ENCODE measurements around the gene WNK2. TPM values are rescaled to one million over a fixed set of nuclear protein-coding genes. Genes with fewer than 3 reads are reported as not detected.
"Not testable (repeated sequence)": the region's sequence is repeated elsewhere in the genome, so short reads cannot be mapped to it uniquely, and the experiment has no call there.

The WNK2 gene
- total RNA-seq, 1 donor from 2014 or later, result 218 TPM

DNA sequence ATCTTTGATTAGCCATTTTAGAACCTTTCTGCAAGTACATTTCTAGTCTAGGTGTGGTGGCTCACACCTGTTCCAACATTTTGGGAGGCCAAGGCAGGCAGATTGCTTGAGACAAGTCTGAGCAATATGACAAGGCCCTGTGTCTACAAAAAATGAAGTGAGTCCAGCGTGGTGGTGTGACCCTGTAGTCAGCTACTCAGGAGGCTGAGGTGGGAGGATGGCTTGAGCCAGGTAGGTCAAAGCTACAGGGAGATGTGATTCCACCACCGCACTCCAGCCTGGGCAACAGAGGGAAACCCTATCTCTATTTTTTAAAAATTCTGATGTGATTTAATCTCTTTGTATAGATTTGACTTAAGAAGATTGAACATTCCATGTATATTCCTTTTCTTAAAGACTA lies 171.9 kb downstream of the WNK2 start:
- DNase-seq, result no peak
- Histone ChIP-seq H3K4me3 (no peak overlapping the region), H3K27ac (replicated peaks) (no peak overlapping the region), H3K27me3 (ENCODE audit: low read depth) (no peaks in the 10 kb centered on the region), H3K36me3 (no peaks in the 10 kb centered on the region), H3K9me3 (replicated peaks) (peaks cover 17% of the 10 kb centered on the region), H3K4me1 (no peaks in the 10 kb centered on the region)
- TF ChIP-seq, protein P1, sequence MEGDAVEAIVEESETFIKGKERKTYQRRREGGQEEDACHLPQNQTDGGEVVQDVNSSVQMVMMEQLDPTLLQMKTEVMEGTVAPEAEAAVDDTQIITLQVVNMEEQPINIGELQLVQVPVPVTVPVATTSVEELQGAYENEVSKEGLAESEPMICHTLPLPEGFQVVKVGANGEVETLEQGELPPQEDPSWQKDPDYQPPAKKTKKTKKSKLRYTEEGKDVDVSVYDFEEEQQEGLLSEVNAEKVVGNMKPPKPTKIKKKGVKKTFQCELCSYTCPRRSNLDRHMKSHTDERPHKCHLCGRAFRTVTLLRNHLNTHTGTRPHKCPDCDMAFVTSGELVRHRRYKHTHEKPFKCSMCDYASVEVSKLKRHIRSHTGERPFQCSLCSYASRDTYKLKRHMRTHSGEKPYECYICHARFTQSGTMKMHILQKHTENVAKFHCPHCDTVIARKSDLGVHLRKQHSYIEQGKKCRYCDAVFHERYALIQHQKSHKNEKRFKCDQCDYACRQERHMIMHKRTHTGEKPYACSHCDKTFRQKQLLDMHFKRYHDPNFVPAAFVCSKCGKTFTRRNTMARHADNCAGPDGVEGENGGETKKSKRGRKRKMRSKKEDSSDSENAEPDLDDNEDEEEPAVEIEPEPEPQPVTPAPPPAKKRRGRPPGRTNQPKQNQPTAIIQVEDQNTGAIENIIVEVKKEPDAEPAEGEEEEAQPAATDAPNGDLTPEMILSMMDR (IDR thresholded peaks at IDR 0.05; ENCODE audit: borderline replicate concordance), result no peak
- intact Hi-C loops (cut with micrococcal nuclease), result no loop called here

DNA sequence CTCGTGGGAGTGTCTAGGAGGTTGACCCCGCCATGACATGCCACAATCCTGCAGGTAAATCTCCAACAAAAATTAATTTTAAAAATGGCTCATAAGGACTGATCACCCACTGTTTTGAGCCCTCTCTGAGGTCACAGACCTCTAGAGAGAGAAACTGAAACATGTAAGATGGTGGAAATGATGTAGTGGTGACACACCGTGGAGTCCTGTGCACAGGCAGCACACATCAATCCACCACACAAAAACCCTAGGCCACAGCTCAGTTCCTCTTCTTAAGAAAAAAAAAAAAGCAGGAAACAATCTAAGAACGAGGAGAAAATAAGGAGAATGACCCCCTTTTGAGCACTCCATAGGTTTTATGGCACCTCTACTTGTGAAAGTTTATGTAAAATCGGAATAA lies 173.7 kb downstream of the WNK2 start:
- TF ChIP-seq, protein P1 (IDR thresholded peaks at IDR 0.05; ENCODE audit: borderline replicate concordance), result no peak
- Histone ChIP-seq H3K27ac (replicated peaks) (no peak overlapping the region), H3K4me1 (no peaks in the 10 kb centered on the region), H3K4me3 (no peak overlapping the region), H3K27me3 (ENCODE audit: low read depth) (no peaks in the 10 kb centered on the region), H3K36me3 (no peaks in the 10 kb centered on the region), H3K9me3 (replicated peaks) (peaks cover 33% of the 10 kb centered on the region)
- no peak for DNase-seq
- intact Hi-C loops (cut with micrococcal nuclease), result no loop called here

DNA sequence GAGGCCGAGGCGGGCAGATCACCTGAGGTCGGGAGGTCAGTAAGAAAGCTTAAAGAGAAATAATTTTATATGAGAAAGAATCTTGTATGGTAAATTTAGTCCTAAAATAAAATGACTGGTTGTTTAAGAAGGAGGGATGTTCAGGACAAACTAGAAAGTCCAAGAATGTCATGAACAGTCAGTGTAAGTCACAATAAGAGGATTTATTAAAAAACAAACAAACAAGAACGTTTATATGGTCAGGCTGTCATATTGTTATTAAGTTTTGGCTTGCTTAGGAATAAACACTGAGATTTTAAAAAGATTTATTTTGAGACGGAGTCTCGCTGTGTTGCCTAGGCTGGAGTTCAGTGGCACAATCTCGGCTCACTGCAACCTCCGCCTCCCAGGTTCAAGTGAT lies 176.0 kb downstream of the WNK2 start:
- H3K36me3 ChIP-seq; H3K27me3 ChIP-seq (ENCODE audit: low read depth); H3K4me1 ChIP-seq; H3K4me3 ChIP-seq; H3K27ac ChIP-seq (replicated peaks); DNase-seq; intact Hi-C loops (cut with micrococcal nuclease): not testable (repeated sequence)
- peaks cover 35% of the 10 kb centered on the region for H3K9me3 ChIP-seq (replicated peaks)

DNA sequence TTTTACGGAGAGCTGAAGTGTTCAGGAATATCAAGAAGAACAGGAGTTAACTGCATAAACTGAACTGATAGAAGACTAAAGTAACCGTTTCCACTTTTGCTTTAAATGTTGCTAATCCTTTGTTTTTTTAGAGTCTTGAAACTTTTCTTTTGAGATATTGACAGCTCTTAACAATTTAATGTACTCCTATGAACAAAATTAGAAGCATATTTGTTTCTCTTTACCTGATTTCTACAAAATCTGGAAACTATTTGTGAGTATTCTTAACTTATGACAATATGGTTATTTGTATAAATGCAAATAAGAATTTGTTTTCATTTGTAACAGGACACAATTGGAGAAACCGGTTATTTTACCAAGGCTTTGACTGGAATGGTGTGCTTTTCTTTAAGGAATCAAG lies 178.1 kb downstream of the WNK2 start:
- TF ChIP-seq, protein P1 (IDR thresholded peaks at IDR 0.05; ENCODE audit: borderline replicate concordance), result no peak
- Histone ChIP-seq H3K4me3 (no peak overlapping the region), H3K36me3 (no peaks in the 10 kb centered on the region), H3K27ac (replicated peaks) (no peak overlapping the region), H3K9me3 (replicated peaks) (peaks cover 35% of the 10 kb centered on the region), H3K27me3 (ENCODE audit: low read depth) (peaks cover 4% of the 10 kb centered on the region), H3K4me1 (no peaks in the 10 kb centered on the region)
- no peak for DNase-seq
- intact Hi-C loops (cut with micrococcal nuclease), result no loop called here

DNA sequence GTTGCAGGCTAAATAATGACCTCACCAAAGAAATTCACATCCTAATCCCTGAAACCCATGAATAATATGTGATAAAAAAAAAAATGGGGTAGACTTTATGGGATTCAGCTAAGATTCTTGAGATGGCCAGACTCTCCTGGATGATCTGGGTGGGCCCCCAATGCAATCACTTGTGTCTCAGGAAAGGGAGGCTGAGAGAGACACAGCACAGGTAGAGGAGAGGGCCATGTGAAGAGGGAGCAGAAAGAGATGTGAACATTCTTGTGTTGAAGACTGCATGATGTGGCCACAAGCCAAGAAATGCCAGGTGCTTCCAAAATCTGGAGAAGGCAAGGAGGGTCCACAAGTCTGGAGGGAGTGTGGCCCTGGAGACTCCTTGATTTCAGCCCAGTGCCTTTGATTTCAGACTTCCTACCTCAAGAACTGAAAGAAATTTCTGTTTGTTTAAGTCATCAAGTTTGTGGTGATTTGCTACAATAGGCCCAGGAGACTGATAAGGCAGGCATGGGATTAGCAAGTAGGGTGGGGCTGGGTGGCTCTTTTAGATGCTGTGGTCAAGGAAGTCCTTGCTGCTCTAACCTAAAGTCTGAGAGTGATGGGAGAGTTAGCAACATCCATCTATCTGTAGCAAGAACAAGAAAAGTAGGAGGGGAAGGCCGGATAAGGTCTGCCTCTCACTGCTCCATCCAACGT lies 180.9 kb downstream of the WNK2 start:
- intact Hi-C loops (cut with micrococcal nuclease), result no loop called here
- Histone ChIP-seq H3K27ac (replicated peaks) (no peak overlapping the region), H3K4me1 (no peaks in the 10 kb centered on the region), H3K36me3 (no peaks in the 10 kb centered on the region), H3K4me3 (no peak overlapping the region), H3K9me3 (replicated peaks) (peaks cover 27% of the 10 kb centered on the region), H3K27me3 (ENCODE audit: low read depth) (peaks cover 4% of the 10 kb centered on the region)
- DNase-seq, result no peak
- TF ChIP-seq, protein P1 (IDR thresholded peaks at IDR 0.05; ENCODE audit: borderline replicate concordance), result no peak

DNA sequence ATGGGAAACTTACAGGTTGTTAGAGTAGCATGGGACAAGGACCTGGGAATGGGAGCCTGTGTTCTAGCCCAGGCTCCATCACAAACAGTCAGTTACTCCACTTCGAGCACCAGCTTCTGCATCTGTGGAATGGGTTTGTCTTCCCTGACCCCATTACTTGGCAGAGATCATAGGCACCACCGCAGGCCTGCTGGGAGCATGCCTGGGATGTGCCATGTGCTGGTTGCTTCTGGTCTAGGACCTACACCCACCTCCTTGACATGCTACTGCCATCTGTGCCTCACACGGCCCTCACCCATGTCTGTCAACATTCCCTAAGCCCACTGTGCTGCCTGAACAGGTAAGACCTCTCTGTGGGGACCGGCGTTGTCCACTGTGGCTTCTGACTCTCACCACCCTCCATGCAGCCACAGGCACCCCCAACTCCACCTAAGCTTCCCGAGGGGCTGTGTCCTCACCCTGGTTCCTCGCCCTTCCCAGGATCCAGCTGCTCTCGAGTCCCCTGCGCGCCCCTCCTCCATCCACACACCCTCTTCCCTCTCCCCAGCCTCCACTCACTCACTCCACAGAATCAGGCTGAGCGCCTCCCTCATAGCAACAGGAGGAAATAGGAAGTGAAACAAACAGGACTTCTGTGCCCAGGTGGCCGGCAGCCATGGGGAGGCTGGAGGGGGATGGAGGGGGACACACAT lies 181.6 kb downstream of the WNK2 start:
- Histone ChIP-seq H3K36me3 (no peaks in the 10 kb centered on the region), H3K4me3 (no peak overlapping the region), H3K9me3 (replicated peaks) (peaks cover 20% of the 10 kb centered on the region), H3K4me1 (no peaks in the 10 kb centered on the region), H3K27me3 (ENCODE audit: low read depth) (peaks cover 4% of the 10 kb centered on the region), H3K27ac (replicated peaks) (no peak overlapping the region)
- no peak for DNase-seq
- intact Hi-C loops (cut with micrococcal nuclease), result no loop called here
- TF ChIP-seq, protein P1 (IDR thresholded peaks at IDR 0.05; ENCODE audit: borderline replicate concordance), result no peak

Measured in left ventricle myocardium inferior (tissue), 1 donor.